ENCODE measurements around the gene DYNC1I1.

GRCh38 chr7:95814721-95815120 lies 42.4 kb downstream of the DYNC1I1 start:
- TF ChIP-seq CTCF (IDR thresholded peaks at IDR 0.05; ENCODE audit: extremely low read depth in 1 of 2, insufficient read depth in 1 of 2, low read depth in 1 of 2, low read length in 2 of 2) (no peak), EZH2 (IDR thresholded peaks at IDR 0.05; ENCODE audit: borderline replicate concordance, low read depth, low read length, severe bottlenecking) (no peak), POLR2A (IDR thresholded peaks at IDR 0.05; ENCODE audit: low read depth, low read length) (no peak), FOS (IDR thresholded peaks at IDR 0.05; ENCODE audit: borderline replicate concordance, insufficient read depth, low read length) (no peak), POLR2AphosphoS5 (IDR thresholded peaks at IDR 0.05; ENCODE audit: insufficient read depth, low read depth, low read length) (no peak), MAX (IDR thresholded peaks at IDR 0.05; ENCODE audit: insufficient read depth, insufficient read length) (no peak)
